Myocyte (in vitro differentiated cells): ENCODE results near the gene CEP131. TPM values are rescaled to one million over a fixed set of nuclear protein-coding genes. Genes with fewer than 3 reads are reported as not detected.

Experiments
- DNase-seq: peaks from one replicate; pipeline ENCODE4 v3.0.0-alpha.2; 2012; ENCODE audit warnings: low read depth
- total RNA-seq: library from RNA; depleted of rRNA; stranded (reverse); fragments of >200 nt; gene quantifications from 2 replicates; pipeline ENCODE4 v1.2.3, GENCODE V29; 2014

Gene CEP131
- total RNA-seq, 1 donor from 2014 or later, result 5.8 TPM

DNA sequence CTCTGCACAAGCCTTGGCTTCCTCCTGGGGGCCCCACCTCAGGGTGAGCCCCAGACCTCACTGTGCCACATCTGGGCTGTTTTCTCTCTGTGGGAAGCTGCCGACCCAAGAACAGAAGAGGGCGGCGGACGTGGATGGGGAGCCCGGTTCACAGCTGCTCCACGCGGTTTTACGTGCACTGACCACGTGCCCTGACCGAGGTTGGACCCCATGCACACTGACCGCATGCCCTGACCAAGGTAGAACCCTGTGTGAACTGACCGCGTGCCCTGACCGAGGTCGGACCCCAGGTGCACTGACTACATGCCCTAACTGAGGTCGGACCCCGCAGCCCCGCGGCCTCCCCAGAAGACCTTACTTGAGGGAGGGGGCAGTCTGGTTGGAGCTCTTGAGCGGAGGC, 19.6 kb downstream of the CEP131 start:
- no peak for DNase-seq

DNA sequence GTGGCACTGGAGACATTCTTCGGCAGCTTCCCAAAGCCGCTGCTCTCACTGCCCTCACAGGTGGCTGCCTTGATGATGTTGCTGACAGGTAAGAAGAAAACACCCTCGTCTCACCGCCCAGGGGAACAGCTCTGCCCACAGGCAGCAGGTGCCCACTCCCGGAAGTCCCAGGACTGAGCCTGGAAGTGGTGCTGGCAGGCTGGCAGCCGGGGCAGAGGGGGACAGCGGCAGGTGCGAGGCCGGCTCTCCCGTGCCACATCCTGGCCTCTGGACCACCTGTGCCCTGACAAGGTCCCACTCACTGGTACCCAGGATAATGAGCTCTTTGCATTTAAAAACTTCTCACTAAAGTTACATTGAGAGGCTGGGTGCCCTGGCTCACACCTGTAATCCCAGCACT, 20.4 kb downstream of the CEP131 start:
- DNase-seq, result no peak

DNA sequence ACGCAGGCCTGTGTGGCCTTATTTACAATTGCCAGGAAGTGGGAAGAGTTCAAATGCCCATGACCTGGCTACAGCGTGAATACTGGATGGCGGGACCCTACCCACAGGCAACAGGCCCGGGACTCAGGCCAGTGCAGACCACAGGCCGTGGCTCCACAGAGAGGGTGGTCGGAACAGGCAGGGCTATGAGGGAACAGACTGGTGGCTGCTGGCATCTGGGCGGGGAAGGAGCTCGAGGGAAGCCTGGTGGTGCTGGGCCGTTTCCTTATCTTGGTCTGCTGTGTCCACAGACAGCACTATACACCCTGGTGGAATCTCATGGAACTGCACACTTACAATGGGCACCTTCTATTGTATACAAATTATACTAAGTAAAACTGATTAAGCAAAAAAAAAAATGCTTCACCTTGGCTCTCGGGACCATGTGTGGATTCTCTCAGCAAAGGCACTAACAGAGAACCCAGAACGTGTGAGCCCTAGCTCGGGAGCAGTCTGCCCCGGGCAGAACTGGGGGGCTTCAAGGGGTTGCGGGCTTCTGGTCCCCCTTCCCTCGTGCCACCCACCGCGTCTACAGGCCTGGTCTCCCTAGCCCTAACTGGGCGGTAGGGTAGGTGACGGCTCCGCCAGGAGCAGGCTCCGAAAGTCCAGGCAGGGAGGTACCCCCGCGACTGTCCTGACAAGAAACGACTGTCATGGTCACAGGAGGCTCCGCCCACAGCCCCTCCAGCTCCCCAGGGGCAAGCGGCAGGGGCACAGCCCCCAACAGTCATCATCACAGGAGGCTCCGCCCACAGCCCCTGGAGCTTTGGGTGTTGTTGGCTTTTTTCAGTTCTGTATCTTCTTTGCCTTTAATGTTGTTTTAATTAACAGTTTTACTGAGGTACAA, 21.8 kb downstream of the CEP131 start:
- peak; percentile 78 for DNase-seq

DNA sequence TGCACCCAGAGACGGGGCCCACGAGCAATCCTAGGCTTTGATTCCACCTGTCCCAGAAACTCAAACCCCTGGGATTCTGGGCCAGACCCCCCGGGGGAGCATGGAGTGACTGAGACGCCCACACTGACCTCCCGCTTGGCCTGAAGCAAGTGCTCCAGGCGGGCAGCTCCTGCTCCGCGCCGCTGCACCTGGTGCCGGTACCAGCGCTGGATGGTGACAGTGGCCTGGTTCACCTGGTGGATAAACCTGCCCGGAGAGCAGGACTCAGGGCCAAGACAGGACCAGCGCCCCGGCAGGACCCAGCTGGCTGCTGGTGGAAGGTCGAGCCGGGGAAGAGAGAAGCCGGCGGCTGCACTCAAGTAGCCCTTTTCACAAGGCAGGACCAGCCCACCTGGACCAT, 22.6 kb downstream of the CEP131 start:
- no peak for DNase-seq

DNA sequence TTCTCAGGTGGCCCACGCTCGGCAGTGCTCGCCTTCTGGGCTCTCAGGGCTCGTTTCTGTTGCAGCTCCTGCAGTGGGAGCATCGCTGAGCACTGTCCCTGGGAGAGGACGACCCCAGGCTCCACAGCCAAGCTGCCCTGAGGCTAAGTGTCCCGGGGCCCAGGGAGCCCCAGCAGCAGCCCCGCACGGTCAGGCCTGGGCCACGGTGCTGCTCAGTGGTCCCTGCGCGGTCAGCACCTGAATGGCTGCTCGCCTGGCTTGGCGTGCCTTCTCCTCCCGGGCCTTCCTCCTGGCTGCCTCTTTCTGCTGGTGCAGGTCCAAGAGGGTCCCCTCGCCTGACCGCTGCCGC, 23.3 kb downstream of the CEP131 start:
- DNase-seq, result no peak

DNA sequence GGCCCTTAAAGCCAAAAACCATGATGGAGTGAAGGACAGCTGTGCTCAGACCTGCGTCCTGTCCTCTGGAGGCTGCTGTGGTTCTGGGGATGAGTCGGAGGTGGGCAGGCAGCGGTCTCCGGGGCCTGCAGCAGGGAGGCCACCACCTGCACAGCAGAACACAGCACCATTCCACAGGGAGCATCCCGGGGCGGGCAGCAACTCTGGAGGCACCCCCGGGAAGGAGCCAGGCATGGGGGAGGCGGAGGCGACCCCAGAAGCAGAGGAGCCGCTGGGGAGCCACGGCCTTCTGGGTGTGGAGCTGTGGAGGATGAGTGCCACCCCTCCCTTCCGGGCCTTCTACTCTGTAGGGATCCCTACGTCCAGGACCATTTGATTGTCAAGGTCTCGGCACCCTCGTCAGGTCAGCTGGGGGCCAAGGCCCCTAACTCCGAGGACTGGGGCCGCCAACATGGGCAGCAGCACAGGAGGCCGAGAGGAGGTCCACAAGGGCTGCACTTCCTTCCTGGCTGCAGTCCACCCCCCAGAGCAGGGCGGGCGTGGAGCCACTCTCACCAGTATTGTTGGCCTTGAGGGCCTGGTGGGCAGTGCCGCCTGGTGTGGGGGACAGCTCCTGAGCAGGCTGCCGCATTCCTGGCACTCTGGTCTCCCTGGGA, 23.8 kb downstream of the CEP131 start:
- no peak for DNase-seq

DNA sequence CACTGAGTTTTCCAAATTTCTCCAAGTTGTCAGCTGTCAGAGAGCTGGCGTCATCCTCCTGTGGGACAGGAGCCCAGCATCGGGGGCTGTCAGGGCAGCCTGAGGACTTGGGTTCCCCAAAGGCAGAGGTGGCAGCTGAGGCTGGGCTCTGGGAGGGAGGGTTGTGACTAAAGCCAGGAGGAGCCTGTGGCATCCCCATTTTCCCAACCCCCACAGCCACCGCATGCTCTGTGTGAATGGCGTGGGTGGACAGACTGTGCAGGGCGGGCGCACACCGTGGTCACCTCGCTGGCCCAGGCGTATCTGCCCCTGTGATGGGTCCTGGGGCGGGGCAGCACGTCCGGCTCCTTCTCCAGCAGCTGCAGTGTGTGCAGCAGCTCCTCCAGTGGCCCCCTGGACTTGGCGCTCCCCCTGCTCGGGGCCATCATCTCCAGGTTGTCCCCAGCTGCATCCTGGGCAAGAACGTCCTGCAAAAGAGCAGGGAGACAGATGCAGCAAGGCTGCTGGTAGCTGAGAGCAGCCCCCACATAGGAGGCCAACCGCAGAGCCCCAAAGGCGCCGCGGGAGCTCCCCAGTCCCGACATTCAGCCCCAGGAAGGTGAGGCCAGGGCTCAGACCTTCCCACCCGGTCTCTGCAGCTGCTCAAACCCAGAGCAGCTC, 24.8 kb downstream of the CEP131 start:
- DNase-seq, result no peak

DNA sequence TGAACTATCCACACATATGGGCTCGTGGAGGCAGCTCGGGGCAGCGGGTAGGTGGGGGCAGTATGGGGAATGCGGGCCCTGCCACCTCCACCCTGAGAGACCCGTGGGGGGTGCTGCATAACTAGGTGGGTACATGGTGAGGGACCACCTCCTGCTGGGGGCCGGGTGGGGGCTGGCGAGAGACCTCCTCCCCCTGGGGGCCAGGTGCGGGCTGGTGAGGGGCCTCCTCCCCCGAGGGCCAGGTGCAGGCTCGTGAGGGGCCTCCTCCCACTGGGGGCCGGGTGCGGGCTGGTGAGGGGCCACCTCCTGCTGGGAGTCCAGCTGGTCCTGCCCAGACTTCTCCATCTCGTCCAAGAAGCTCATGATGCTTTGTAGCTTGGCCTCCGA, 25.4 kb downstream of the CEP131 start:
- DNase-seq, result no peak

DNA sequence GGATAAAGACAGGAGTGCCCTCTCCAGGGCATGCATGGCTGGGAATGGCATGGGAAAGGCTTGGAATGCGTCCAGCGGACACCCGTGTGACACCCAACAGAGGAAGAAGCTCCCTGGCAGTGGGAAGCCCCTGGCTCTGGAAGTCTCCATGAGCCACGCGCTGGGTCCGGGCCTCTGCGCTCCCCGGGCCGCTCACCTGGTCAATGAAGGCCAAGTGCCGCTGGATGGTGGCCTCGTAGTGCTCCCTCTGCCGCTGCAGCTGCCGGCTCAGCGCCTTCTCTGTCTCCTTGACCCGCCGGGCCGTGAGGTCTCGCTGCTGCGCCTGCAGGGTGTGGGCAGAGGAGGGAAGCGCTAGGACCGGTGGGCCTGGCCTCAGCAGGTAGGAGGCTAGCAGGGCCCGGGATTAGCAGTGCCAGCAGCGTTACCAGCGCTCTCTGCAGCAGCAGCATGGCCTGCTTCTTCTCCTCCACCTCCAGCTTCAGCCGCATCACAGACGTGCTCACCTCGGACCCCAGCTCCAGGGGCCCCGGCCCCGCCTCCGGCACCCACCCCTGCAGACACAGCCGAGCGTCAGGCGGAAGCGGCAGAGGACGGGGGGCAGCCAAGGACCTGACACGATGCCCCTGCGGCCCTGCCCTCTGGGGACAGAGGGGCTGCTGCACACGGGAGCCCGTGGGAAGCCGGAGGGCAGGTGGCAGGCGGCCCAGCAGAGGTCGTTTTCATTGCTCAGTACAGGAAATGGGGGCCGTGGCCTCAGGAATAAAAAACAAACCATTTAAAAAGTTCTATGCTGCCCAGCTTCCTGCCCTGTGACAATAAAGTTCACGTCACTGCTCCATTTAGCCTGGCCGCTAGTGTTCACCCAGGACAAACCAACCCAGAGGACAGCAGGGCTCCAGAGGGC, 26.0 kb downstream of the CEP131 start:
- no peak for DNase-seq

DNA sequence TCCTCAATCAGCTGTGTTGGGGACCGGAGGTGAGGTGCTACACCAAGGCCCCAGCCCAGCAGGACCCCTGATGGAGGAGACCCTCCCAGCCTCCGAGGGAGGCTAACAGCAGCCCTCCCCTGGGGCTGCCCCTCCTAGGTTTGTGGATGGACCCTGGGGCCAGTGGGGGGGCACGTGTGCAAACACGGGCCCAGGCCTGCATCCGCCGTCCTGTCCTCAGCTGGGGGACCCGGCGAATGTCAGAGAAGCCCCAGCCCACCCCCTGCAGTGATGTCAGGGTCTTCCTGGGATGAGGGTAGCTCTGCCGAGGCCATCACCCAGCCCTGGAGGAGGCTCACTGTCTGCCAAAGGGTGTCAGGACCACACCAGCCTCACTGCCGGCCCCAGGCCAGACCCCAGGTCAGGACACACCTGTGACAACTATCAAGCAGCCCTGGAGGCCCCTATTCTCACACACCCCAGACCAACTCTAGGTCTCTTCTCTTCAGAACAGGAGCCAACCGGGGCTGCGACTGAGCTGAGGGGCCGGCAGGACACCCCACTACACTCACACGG, 26.7 kb downstream of the CEP131 start:
- DNase-seq, result no peak

DNA sequence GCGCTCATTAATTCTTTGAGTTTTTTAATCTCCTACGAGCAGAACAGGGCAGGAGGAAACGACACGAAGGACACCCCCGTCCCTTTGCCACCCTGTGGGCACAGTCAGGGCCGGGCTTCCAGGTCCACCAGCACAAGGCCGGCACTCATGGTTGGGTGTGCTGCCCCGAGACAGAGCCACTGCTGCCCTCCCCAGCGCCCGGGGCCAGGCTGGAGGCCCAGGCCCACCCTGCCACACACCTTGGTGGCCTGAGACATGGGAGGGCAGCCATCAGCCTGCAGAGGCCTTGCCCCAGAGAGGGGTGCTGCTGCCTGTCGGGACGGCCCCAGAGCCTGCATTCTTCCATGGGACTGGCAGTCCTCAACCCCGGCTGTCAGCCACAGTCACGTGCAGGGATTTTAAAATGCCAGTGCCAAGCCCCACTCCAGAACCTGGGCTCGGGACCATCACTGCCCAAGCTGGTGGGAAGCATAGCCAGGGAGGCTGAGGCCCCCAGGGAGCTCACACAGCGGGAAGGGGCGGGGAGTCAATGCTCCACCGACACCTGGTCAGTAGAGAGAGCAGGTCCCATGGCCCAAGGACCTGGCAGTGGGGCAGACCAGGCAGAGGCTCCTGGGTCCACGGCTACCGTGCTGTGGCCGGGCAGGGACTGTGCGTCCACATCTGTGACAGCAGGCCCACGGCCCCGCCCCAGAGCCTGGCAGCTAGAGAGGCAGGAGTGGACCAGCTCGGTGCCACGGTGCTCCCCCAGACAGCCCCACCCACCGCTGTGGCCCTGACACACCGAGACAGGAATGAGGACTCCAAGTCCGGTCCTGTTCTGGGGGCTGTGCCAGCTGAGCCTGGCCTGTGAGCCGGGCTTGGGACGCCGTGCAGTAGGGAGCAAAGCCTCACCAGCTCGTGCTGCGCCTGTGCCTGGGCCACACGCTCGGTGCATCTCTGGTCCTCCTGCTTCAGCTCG, 27.5 kb downstream of the CEP131 start:
- no peak for DNase-seq

DNA sequence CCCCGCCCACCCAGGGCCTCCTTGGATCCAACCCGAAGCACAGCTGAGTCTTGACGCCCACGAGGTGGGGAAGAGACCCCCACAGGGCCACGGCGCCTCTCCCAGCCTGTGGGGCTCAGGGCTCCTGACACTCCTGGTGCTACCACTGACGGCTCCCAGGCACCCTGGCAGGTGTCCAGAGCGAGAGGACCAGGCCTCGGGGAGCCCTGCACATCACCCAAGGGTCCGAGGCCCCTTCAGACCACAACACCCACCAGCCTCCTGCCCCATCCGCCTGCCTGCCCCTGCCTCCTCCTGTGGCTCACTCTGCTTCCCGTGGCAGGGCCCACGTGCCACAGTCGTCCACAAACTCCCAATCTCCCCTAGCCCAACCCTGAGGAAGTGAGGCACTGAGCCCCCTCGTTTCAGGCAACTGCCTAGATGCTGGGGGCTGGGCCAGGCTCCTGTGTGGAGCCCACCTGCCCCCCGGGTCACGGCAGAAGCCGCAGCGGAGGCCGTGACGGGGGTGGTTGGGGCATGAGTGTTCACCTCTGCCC, 28.5 kb downstream of the CEP131 start:
- DNase-seq, result no peak

DNA sequence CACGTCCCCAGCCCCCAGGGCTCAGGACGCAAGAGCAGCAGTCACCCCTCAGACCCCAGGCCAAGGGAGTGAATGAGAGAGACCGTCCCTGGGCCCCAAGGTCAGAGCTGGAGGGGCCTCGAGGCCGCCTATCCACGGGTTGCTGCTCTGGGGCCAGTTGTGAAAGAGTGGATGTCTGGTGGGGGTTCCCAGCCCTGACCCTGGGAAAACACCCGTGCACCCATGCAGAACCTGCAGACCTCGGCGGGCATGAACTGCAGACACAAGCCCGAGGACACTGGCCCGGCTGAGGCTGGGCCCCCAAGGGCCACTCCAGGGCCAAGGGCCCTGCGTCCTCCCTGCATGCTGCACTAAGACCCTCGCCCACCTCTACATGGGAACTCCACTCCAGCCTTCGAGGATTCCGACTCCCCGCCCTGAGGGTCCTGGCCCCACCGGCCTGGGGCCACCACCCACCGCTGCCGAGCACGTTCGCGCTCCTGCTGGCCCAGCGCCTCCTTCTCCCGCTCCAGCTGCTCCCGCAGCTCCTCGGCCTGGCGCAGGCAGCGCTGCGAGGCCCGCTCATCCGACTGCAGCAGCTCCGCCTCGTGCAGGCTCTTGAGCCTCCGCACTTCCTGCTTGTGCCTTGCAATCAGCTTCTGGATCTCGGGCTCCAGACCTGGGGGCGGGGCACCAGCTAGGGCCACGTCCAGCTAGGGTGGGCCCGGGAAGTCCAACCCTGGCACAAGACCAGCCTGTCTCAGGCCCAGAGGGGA, 29.1 kb downstream of the CEP131 start:
- DNase-seq, result no peak

DNA sequence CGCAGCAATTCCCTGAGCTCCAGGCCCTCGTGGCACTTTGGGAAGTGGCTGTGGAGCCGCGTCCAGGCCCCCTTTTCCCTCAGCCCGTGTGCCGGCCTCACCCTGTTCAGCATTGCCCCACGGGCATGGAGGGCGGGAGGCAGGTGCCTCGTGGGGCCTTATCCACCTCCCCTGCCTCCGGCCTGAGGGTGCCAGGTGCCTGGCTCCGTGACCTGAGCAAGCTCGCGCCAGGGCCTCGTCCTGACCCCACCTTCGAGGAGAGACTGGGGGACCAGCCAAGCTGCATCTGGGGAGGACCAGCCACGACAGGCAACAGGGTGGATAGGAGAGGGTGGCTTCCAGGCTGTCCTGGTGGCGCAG, 29.7 kb downstream of the CEP131 start:
- no peak for DNase-seq

DNA sequence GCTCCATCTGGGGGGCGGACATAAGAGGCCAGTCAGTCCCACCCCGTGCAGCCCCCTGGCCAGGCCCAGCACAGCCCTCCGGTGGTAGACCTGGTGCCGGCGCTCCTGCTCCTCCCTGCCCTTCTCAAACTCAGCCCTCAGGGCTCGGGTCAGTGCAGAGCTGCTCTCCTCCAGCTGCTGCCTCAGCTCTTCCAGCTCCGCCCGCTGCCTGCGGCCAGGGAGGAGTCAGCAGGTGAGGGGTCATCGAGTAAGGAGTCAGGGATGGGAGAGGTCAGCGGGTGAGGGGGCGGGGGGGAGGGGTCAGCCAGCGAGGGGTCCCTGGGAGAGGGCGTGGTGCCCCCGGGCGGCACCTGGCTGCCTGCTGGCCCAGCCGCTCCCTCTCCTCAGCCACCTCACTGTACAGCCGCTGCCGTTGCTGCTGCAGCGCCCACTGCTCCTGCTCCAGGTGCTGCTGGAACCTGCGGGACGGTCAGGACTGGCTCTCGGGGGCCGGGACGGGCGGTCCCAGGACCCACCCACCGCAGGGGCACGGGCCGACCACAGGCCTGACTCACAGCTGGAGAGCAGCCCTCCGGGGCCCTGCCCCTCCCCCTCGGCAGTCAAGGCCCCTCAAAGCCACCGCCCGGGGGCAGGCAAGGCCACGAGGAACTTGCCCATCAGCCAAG, 30.2 kb downstream of the CEP131 start:
- no peak for DNase-seq

DNA sequence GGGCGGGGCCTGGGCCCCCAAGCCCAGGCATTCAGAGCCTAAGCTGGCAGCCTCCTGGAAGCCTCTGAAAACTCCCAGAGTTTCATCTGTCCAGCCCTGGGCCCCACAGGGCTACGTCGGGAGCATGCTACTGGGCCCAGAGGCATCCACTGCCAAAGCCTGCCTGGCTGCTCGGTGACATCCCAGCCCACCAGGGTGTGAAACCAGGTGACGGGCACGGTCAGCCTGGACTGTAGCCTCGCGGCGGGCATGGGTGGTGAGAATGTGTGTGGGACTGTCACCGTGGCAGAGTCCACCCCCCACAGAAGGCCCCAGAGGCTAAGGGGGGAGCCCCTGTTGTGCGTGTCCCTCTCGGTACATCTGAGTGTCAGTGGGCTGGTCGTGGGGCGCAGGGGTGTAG, 31.1 kb downstream of the CEP131 start:
- DNase-seq, result no peak

DNA sequence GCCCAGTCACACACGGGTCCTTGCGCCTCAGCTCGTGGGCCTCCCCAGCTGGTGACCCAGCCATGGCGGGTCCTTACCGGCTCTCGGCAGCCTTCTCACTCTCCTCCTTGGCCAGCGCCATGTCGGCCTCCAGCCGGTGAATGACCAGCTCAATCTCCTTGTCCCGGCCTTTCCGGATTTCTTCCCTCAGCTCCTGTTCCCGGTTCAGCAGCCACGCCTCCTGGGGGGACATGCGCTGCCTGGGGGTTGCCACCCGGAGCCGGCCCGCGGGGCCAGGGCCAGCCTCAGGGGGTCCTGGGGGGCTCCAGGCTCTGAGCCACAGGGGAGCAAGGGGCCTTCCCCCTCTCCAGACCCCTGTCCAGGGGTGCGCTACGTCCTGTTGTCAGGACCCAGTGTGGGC, 31.6 kb downstream of the CEP131 start:
- DNase-seq, result no peak

DNA sequence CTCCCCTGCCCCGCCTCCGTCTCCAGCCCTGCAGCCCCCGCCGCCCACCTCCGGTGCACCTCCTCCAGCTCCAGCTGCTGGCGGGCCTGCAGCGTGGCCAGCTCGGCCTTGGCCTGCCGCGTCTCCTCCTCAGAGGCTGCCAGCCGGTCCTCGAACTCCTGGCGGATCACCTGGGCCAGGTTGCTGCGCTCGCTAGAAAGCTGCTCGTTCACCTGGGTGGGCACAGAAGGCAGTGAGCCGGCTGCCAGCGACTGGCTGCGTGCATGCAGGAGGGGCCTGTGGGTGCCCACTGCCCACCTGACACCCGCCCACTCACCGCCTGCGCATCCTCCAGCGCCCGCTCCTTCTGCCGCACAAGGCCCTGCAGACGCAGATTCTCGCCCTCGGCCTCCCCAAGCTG, 32.2 kb downstream of the CEP131 start:
- no peak for DNase-seq
